HCT116 (cell line): ENCODE measurements around the gene TTC23. TPM values are rescaled to one million over a fixed set of nuclear protein-coding genes. Genes with fewer than 3 reads are reported as not detected.

ENCODE experiments used
- ATAC-seq: fragments of 200-7000 bp; cut with Tn5 transposase; 2 replicates; pipeline ENCODE4 v1.9.1; 2020; ENCODE audit warnings: mild to moderate bottlenecking, moderate library complexity
- BruUV-seq: library from RNA; stranded (reverse); fragments of 400-500 nt; replicated peaks from 2 replicates; lab custom pipeline; 2021; lab: Mats Ljungman, UMichigan
- CTCF ChIA-PET: fragments of 300-600 bp; sonication (Branson Sonifier 250); formaldehyde crosslinking; loops from one replicate; lab custom pipeline; 2021; ENCODE audit warnings: antibody characterized with exemption; lab: Charles Lee
- POLR2A ChIA-PET: fragments of 300-600, 350-600 bp; sonication (Branson Sonifier 250); formaldehyde crosslinking; loops from one replicate; lab custom pipeline; 2021; ENCODE audit warnings: antibody characterized with exemption; lab: Charles Lee
- RAD21 ChIA-PET, 2 experiments: fragments of 300-600 bp; sonication (Branson Sonifier 250); formaldehyde crosslinking; loops; one replicate each; lab custom pipeline; 2023; ENCODE audit warnings: low total read pairs in 2 of 2; ENCODE audit not compliant: uncharacterized antibody in 2 of 2, unreplicated experiment in 2 of 2, low non-redundant PET in 1 of 2; lab: Charles Lee
- DNase-seq: peaks from one replicate; pipeline ENCODE4 v3.0.0-alpha.2; 2010; ENCODE audit warnings: low read depth, low spot score
- H2AFZ ChIP-seq: fragments of 200-600 bp; shearing (Covaris generic), sonication (generic); 2 replicates; pipeline ENCODE4 v1.6.1; 2017; ENCODE audit warnings: low read depth, mixed run types, mixed read lengths, antibody characterized with exemption, low read length; ENCODE audit not compliant: poor library complexity, severe bottlenecking
- H3K27ac ChIP-seq: 2 replicates; pipeline ENCODE4 v1.5.1; 2012; ENCODE audit warnings: low read depth, low read length
- H3K27me3 ChIP-seq: fragments of 200-600 bp; sonication (generic); 2 replicates; pipeline ENCODE4 v1.6.1; 2016; ENCODE audit warnings: mixed run types, low read length, mixed read lengths; ENCODE audit not compliant: insufficient read depth
- H3K36me3 ChIP-seq, 2 experiments: fragments of 200-500 bp in 1 of 2; fragments of 200-600 bp in 1 of 2; sonication (Bioruptor generic) in 1 of 2; sonication (generic) in 1 of 2; 2 replicates each; pipeline versions ENCODE4 v1.5.1 to v1.6.1; 2014 to 2016; ENCODE audit warnings: low read length in 2 of 2, inconsistent platforms in 1 of 2, mixed read lengths in 1 of 2, mixed run types in 1 of 2; ENCODE audit not compliant: insufficient read depth in 2 of 2, control insufficient read depth in 1 of 2
- H3K4me1 ChIP-seq, 2 experiments: fragments of 200-600 bp in 1 of 2; sonication (generic) in 1 of 2; 2 replicates each; pipeline versions ENCODE4 v1.5.1 to v1.6.1; 2012 to 2017; ENCODE audit warnings: low read length in 2 of 2, inconsistent platforms in 1 of 2, mild to moderate bottlenecking in 1 of 2, mixed read lengths in 1 of 2, mixed run types in 1 of 2, moderate library complexity in 1 of 2; ENCODE audit not compliant: insufficient read depth in 2 of 2, control insufficient read depth in 1 of 2
- H3K4me2 ChIP-seq: fragments of 200-600 bp; sonication (generic); 2 replicates; pipeline ENCODE4 v1.6.1; 2017; ENCODE audit warnings: mixed run types, low read length, mixed read lengths
- H3K4me3 ChIP-seq, 2 experiments: fragments of 200-600 bp in 1 of 2; sonication (generic) in 1 of 2; replicated peaks in 1 of 2; 2 replicates each; pipeline ENCODE4 v1.5.1; 2011 to 2016; ENCODE audit warnings: low read length in 2 of 2, control low read depth in 1 of 2, low read depth in 1 of 2, mild to moderate bottlenecking in 1 of 2, mixed read lengths in 1 of 2, mixed run types in 1 of 2
- H3K79me2 ChIP-seq: fragments of 200-600 bp; sonication (generic); 2 replicates; pipeline ENCODE4 v1.6.1; 2017; ENCODE audit warnings: mild to moderate bottlenecking, mixed run types, low read length, moderate library complexity, mixed read lengths; ENCODE audit not compliant: insufficient read depth
- H3K9ac ChIP-seq: fragments of 200-600 bp; sonication (generic); 2 replicates; pipeline ENCODE4 v1.6.1; 2016; ENCODE audit warnings: low read length, mixed read lengths
- H3K9me2 ChIP-seq: fragments of 200-600 bp; sonication (generic), shearing (Covaris generic); 2 replicates; pipeline ENCODE4 v1.6.1; 2017; ENCODE audit warnings: mixed run types, mild to moderate bottlenecking, moderate library complexity; ENCODE audit not compliant: insufficient read depth
- H3K9me3 ChIP-seq, 2 experiments: fragments of 200-500 bp in 1 of 2; fragments of 200-600 bp in 1 of 2; sonication (Bioruptor generic) in 1 of 2; sonication (generic) in 1 of 2; 2 replicates each; pipeline ENCODE4 v1.6.1; 2014 to 2017; ENCODE audit warnings: low read length in 2 of 2, mixed read lengths in 2 of 2, inconsistent platforms in 1 of 2, low read depth in 1 of 2, mild to moderate bottlenecking in 1 of 2, mixed run types in 1 of 2, moderate library complexity in 1 of 2; ENCODE audit not compliant: control insufficient read depth in 1 of 2, insufficient read depth in 1 of 2
- H4K20me1 ChIP-seq: fragments of 200-600 bp; sonication (generic), shearing (Covaris generic); 2 replicates; pipeline ENCODE4 v1.6.1; 2017; ENCODE audit warnings: mixed run types, mild to moderate bottlenecking, moderate library complexity; ENCODE audit not compliant: insufficient read depth
- ATF3 ChIP-seq: IDR thresholded peaks from 2 replicates; pipeline ENCODE4 v1.6.1; 2012
- CBX3 ChIP-seq: IDR thresholded peaks from 2 replicates; pipeline ENCODE4 v1.6.1; 2012; ENCODE audit warnings: low read depth
- CEBPB ChIP-seq: IDR thresholded peaks from 2 replicates; pipeline ENCODE4 v1.6.1; 2012; ENCODE audit warnings: low read depth
- CTCF ChIP-seq, 3 experiments: fragments of 200-600 bp in 1 of 3; sonication (generic) in 1 of 3; IDR thresholded peaks in 2 of 3; conservative IDR thresholded peaks in 1 of 3; 2 replicates each; pipeline ENCODE4 v1.5.1; 2012 to 2017; ENCODE audit warnings: low read depth in 2 of 3, low read length in 2 of 3, antibody characterized with exemption in 1 of 3, borderline replicate concordance in 1 of 3, control low read depth in 1 of 3, mild to moderate bottlenecking in 1 of 3, mixed read lengths in 1 of 3, mixed run types in 1 of 3, moderate library complexity in 1 of 3; ENCODE audit not compliant: insufficient read depth in 1 of 3
- EGR1 ChIP-seq: IDR thresholded peaks from 2 replicates; pipeline ENCODE4 v1.6.1; 2012; ENCODE audit warnings: low read depth
- ELF1 ChIP-seq: IDR thresholded peaks from 2 replicates; pipeline ENCODE4 v1.6.1; 2012; ENCODE audit warnings: low read depth, borderline replicate concordance
- EZH2 ChIP-seq: fragments of 200-600 bp; sonication (generic); IDR thresholded peaks from 2 replicates; pipeline ENCODE4 v1.6.1; 2017; ENCODE audit warnings: antibody characterized with exemption, mixed run types
- EZH2phosphoT487 ChIP-seq: fragments of 200-600 bp; IDR thresholded peaks from 2 replicates; pipeline ENCODE4 v1.6.1; 2018; ENCODE audit warnings: antibody characterized with exemption, borderline replicate concordance
- FOSL1 ChIP-seq: IDR thresholded peaks from 2 replicates; pipeline ENCODE4 v1.6.1; 2012; ENCODE audit warnings: low read depth
- JUND ChIP-seq: IDR thresholded peaks from 2 replicates; pipeline ENCODE4 v1.6.1; 2012
- MAX ChIP-seq: IDR thresholded peaks from 2 replicates; pipeline ENCODE4 v1.6.1; 2012
- POLR2A ChIP-seq: IDR thresholded peaks from 2 replicates; pipeline ENCODE4 v1.7.0; 2011; ENCODE audit warnings: borderline replicate concordance; ENCODE audit not compliant: insufficient read depth, insufficient read length; ENCODE audit errors: extremely low read depth
- SIN3A ChIP-seq: IDR thresholded peaks from 2 replicates; pipeline ENCODE4 v1.6.1; 2012; ENCODE audit warnings: low read depth
- SP1 ChIP-seq: IDR thresholded peaks from 2 replicates; pipeline ENCODE4 v1.6.1; 2012; ENCODE audit warnings: low read depth
- SRF ChIP-seq: IDR thresholded peaks from 2 replicates; pipeline ENCODE4 v1.6.1; 2012; ENCODE audit warnings: low read depth
- TCF7L2 ChIP-seq: IDR thresholded peaks from 2 replicates; pipeline ENCODE4 v1.7.0; 2011; ENCODE audit warnings: borderline replicate concordance, inconsistent platforms; ENCODE audit not compliant: insufficient read depth, insufficient read length; ENCODE audit errors: extremely low read depth
- YY1 ChIP-seq: IDR thresholded peaks from 2 replicates; pipeline ENCODE4 v1.6.1; 2011; ENCODE audit warnings: low read length, low read depth, moderate library complexity, mild to moderate bottlenecking; ENCODE audit not compliant: insufficient replicate concordance; ENCODE audit errors: extremely low read depth
- ZFX ChIP-seq: fragments of 450-650 bp; IDR thresholded peaks from 2 replicates; pipeline ENCODE4 v1.6.1; 2017
- ZNF274 ChIP-seq: fragments of 200-500 bp; sonication (Bioruptor generic); IDR thresholded peaks from 2 replicates; pipeline ENCODE4 v1.6.1; 2014; ENCODE audit warnings: mild to moderate bottlenecking, low read depth, low read length, inconsistent platforms
- intact Hi-C: fragments of 100-400 bp; cut with micrococcal nuclease; formaldehyde crosslinking; loops from 2 replicates; pipeline ENCODE4 v1.10.0; 2022
- total RNA-seq: library from RNA; stranded (reverse); gene quantifications from one replicate; pipeline ENCODE4 v1.2.1, GENCODE V29; 2021; ENCODE audit not compliant: unreplicated experiment

TTC23 gene
- total RNA-seq, 1 experiment from 2014 or later, result 10.2 TPM

DNA sequence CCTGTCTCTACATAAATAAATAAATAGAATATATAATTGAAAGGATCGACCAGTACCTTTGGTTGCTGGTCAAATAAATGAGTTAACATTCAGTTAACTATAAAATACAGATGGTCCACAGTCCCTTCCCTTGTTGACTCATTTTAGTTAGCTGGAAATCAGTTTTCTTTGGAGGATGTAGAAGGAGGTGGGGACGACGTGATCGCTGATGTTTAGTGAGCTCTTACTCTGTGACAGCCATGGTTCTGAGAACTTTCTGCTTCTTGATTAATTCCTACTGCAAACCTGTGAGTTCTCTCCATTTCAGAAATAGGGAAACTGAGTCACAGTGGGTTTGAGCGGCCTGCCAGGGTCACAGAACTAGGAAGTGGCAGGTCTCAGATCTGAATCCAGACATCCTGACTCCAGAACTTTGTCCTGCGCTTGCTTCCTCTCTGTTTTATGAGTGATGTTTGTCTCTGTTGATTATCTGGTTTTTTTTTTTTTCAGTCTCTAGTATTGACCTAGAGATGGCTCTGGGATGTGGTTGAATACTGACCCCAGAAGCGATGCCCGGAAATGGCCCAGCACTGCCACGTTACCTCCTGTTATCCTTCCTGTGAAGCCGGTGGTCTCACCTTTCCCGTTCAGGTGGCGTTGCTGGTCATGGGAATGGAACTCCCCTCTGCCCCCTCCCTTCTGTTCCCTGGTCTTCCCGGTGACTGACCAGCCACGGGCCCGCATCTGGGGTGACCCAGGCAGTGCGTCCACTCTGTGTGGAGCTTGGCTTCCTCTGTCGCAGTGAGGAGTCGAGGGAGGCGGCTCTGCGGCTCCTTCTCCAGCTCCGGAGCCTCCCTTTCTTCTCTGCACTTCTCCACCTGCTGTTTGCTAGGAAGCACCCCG is 126.3 kb downstream of the TTC23 start:
- ChIA-PET POLR2A (interaction anchor here (1.7 kb wide), 1 partner anchor 22 kb away, joined by 4 read pairs; no protein-coding TSS in a partner anchor), RAD21 (no interaction called here), CTCF (interaction anchor here (0.7 to 1.5 kb wide), 4 partner anchors 15 to 694 kb away, joined by 3 to 6 read pairs (median 4); partner anchors contain the start of gene SYNM)
- peak overlapping the region; percentile 27 to 51 for H3K4me3 ChIP-seq
- no peaks in the 10 kb centered on the region for H3K9me3 ChIP-seq
- H3K9ac ChIP-seq, result peak overlapping the region; percentile 58
- intact Hi-C loops, result loop anchor here (1.0 to 5.0 kb wide), 3 partner anchors 59 to 128 kb away; partner anchors contain the start of gene LRRC28
- no peaks in the 10 kb centered on the region for H3K9me2 ChIP-seq
- no peaks in the 10 kb centered on the region for H4K20me1 ChIP-seq
- ATAC-seq (no peak), DNase-seq (no peak)
- H3K4me2 ChIP-seq, result peak overlapping the region; percentile 87
- no peaks in the 10 kb centered on the region for H3K79me2 ChIP-seq
- no peaks in the 10 kb centered on the region for H3K27me3 ChIP-seq
- TF ChIP-seq SRF (no peak), POLR2A (no peak), SIN3A (no peak), CTCF (IDR thresholded peaks at IDR 0.05 in 2 of 3, conservative IDR thresholded peaks at IDR 0.05 in 1 of 3; ENCODE audit: borderline replicate concordance in 1 of 3, insufficient read depth in 1 of 3, low read depth in 2 of 3, low read length in 2 of 3) (no peak), CEBPB (no peak), TCF7L2 (no peak), ZNF274 (no peak), FOSL1 (no peak), JUND (no peak), SP1 (no peak), ZFX (no peak), EGR1 (no peak), EZH2phosphoT487 (no peak), MAX (no peak), CBX3 (no peak), YY1 (no peak), ELF1 (no peak), ATF3 (no peak), EZH2 (no peak)
- peak overlapping the region; percentile 99 for H3K27ac ChIP-seq
- no peak overlapping the region for H2AFZ ChIP-seq
- no TSS peak for BruUV-seq
- H3K36me3 ChIP-seq, result no peaks in the 10 kb centered on the region
- H3K4me1 ChIP-seq, result peaks cover 31 to 39% of the 10 kb centered on the region in 2 experiments
